Stimulated activated CD8-positive, alpha-beta memory T cell treated with anti-CD3 and anti-CD28 coated beads, Interleukin-2, amount 100 ng/mL, for 48 hours (primary cell): ENCODE measurements around the gene SF1.

Source experiments
- DNase-seq, 2 donors: peaks; one replicate each; pipeline ENCODE4 v3.0.0-alpha.2; 2020; ENCODE audit warnings: low read depth in 2 of 2

SF1 gene

GRCh38 chr11:64801158-64801464 lies 22.8 kb upstream of the SF1 start:
- no peak for DNase-seq

GRCh38 chr11:64800303-64801157 lies 22.2 kb upstream of the SF1 start:
- no peak for DNase-seq

- no peak for DNase-seq
These were observed 21.4 kb upstream of the SF1 start for GRCh38 chr11:64799623-64800302.

- no peak for DNase-seq
These were observed 20.9 kb upstream of the SF1 start for GRCh38 chr11:64799256-64799622.

- DNase-seq: no peak
These were observed 18.6 kb upstream of the SF1 start for GRCh38 chr11:64796757-64797541.

GRCh38 chr11:64796047-64796756 lies 17.9 kb upstream of the SF1 start:
- no peak for DNase-seq

GRCh38 chr11:64794526-64794925 lies 16.2 kb upstream of the SF1 start:
- no peak for DNase-seq

- no peak for DNase-seq
These were observed 15.2 kb upstream of the SF1 start for GRCh38 chr11:64793271-64794160.

GRCh38 chr11:64792482-64792881 lies 14.1 kb upstream of the SF1 start:
- no peak for DNase-seq

- DNase-seq: no peak
These were observed 13.5 kb upstream of the SF1 start for GRCh38 chr11:64791781-64792291.

- no peak for DNase-seq
These were observed 12.1 kb upstream of the SF1 start for GRCh38 chr11:64790205-64791095.

GRCh38 chr11:64789331-64790204 lies 11.2 kb upstream of the SF1 start:
- no peak for DNase-seq

- no peak for DNase-seq
These were observed 10.2 kb upstream of the SF1 start for GRCh38 chr11:64788321-64789215.

GRCh38 chr11:64787526-64788320 lies 9.4 kb upstream of the SF1 start:
- DNase-seq: no peak

GRCh38 chr11:64786308-64786707 lies 8.0 kb upstream of the SF1 start:
- DNase-seq: no peak

GRCh38 chr11:64784813-64785581 lies 6.7 kb upstream of the SF1 start:
- DNase-seq: no peak
